Activated CD8-positive, alpha-beta memory T cell treated with anti-CD3 and anti-CD28 coated beads, Interleukin-2, amount 50 U/mL, for 48 hours (primary cell): Measurements from ENCODE around the gene PPM1B.

Experiments used
- DNase-seq: peaks from one replicate; pipeline ENCODE4 v3.0.0-alpha.2; 2020

PPM1B gene

GRCh38 chr2:44267269-44267795 lies 98.7 kb downstream of the PPM1B start:
- DNase-seq: no peak

- DNase-seq: no peak
Observed at GRCh38 chr2:44267796-44268648, 99.3 kb downstream of the PPM1B start.

- DNase-seq: no peak
Observed at GRCh38 chr2:44269831-44270230, 101.2 kb downstream of the PPM1B start.

- no peak for DNase-seq
Observed at GRCh38 chr2:44271296-44271695, 102.6 kb downstream of the PPM1B start.

- no peak for DNase-seq
Observed at GRCh38 chr2:44273076-44273475, 104.4 kb downstream of the PPM1B start.

- no peak for DNase-seq
Observed at GRCh38 chr2:44273596-44273995, 104.9 kb downstream of the PPM1B start.

- no peak for DNase-seq
Observed at GRCh38 chr2:44275927-44276303, 107.2 kb downstream of the PPM1B start.

- no peak for DNase-seq
Observed at GRCh38 chr2:44277541-44277940, 108.9 kb downstream of the PPM1B start.

GRCh38 chr2:44280869-44281268 lies 112.2 kb downstream of the PPM1B start:
- DNase-seq: no peak
